ENCODE data around the gene ITGAX.
"Not testable (repeated sequence)": the region's sequence is repeated elsewhere in the genome, so short reads cannot be mapped to it uniquely, and the experiment has no call there.

The ITGAX gene

DNA sequence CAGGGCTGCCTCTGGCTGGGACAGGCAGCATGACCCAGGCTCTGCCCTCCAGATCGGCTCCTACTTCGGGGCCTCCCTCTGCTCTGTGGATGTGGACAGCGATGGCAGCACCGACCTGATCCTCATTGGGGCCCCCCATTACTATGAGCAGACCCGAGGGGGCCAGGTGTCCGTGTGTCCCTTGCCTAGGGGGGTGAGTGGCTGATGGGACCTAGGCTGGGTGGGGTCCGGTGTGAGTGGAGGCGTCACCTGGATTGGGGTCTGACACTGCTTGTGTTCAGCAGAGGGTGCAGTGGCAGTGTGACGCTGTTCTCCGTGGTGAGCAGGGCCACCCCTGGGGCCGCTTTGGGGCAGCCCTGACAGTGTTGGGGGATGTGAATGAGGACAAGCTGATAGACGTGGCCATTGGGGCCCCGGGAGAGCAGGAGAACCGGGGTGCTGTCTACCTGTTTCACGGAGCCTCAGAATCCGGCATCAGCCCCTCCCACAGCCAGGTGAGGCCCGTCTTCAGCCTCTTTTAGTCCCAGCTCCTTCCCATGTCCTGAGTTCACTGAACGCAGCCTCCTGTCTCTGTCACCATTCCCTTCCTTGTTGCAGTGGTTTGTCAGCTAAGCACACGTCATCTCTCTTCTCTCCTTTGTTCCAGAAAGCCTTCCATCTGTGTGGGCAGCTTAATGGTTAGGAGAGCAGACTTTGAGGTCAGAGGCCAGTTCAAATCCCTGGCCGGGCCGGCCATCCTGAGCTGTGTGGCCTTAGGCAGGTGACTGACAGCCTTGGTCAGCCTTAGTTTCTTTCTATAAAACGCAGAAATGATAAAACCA, 56.3 kb downstream of the ITGAX start:
- no peak for DNase-seq (ENCODE audit: low read depth)
- TF ChIP-seq, protein P1, sequence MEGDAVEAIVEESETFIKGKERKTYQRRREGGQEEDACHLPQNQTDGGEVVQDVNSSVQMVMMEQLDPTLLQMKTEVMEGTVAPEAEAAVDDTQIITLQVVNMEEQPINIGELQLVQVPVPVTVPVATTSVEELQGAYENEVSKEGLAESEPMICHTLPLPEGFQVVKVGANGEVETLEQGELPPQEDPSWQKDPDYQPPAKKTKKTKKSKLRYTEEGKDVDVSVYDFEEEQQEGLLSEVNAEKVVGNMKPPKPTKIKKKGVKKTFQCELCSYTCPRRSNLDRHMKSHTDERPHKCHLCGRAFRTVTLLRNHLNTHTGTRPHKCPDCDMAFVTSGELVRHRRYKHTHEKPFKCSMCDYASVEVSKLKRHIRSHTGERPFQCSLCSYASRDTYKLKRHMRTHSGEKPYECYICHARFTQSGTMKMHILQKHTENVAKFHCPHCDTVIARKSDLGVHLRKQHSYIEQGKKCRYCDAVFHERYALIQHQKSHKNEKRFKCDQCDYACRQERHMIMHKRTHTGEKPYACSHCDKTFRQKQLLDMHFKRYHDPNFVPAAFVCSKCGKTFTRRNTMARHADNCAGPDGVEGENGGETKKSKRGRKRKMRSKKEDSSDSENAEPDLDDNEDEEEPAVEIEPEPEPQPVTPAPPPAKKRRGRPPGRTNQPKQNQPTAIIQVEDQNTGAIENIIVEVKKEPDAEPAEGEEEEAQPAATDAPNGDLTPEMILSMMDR (conservative IDR thresholded peaks at IDR 0.05; ENCODE audit: low read length) = no peak
- H3K4me3 ChIP-seq (ENCODE audit: low read length) = no peak overlapping the region

DNA sequence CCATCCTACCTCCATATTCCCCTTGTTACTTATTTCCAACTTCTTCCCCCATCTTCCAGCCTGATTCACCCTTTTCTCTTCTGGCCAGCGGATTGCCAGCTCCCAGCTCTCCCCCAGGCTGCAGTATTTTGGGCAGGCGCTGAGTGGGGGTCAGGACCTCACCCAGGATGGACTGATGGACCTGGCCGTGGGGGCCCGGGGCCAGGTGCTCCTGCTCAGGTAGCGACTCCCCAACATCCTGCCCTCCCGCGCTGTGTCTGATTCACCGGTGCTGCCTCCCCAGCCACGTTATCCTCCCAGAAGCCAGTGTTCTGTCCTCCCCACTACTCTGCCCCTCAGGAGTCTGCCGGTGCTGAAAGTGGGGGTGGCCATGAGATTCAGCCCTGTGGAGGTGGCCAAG, 57.8 kb downstream of the ITGAX start:
- no peak for DNase-seq (ENCODE audit: low read depth)
- TF ChIP-seq, protein P1 (conservative IDR thresholded peaks at IDR 0.05; ENCODE audit: low read length) = no peak
- H3K4me3 ChIP-seq (ENCODE audit: low read length) = no peak overlapping the region

DNA sequence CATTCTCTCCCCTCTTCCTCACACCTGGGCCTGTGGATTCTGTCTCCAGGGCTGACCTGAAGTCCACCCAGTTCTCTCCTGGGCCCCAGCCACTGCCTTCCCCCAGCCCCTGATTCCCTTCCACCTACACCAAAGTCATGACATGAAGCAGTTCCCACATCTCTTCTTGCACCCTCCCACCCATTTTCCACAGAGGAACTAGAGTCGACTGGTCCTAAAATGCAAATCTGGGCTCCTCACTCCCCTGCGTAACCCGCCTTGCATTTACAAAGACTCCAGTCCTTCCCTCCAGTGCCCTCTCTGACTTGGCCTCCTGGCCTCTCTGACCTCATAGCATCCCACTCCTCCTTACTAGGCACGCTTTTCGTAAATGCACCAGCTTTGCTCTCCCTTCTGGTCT, 58.4 kb downstream of the ITGAX start:
- TF ChIP-seq, protein P1 (conservative IDR thresholded peaks at IDR 0.05; ENCODE audit: low read length) = no peak
- no peak for DNase-seq (ENCODE audit: low read depth)
- no peak overlapping the region for H3K4me3 ChIP-seq (ENCODE audit: low read length)

DNA sequence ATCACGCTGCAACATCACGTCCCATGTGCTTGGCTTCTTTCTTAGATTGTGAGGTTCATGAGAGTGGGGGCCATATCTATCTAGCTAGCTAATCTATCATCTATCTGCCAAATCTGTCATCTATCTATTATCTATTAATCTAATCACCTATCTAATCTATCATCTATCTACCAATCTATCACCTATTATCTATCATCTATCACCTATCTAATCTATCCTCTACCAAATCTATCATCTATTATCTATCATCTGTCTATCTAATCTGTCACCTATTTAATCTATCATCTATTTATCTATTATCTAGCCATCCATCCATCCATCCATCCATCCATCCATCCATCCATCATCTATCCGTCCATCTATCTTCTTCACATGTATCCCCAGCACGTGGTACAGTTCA, 59.0 kb downstream of the ITGAX start:
- DNase-seq (ENCODE audit: low read depth) = no peak
- TF ChIP-seq, protein P1 (conservative IDR thresholded peaks at IDR 0.05; ENCODE audit: low read length) = no peak

DNA sequence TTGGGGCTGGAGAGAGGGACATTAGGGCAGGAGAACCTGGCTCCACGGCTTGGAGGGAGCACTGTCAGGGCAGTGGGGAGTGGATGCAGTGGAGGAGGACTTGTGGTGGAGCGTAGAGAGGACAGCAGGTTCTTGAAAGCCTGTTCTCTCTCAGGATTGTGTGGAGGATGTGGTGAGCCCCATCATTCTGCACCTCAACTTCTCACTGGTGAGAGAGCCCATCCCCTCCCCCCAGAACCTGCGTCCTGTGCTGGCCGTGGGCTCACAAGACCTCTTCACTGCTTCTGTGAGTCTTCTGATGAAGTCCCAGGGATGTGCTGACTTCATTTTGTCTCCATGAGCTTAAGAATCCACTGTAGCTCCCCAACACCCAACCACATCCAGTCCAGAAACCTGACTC, 59.7 kb downstream of the ITGAX start:
- TF ChIP-seq, protein P1 (conservative IDR thresholded peaks at IDR 0.05; ENCODE audit: low read length) = no peak
- H3K4me3 ChIP-seq (ENCODE audit: low read length) = no peak overlapping the region
- DNase-seq (ENCODE audit: low read depth) = no peak

More for the DNA sequence above, 59.0 kb downstream of the ITGAX start:
- H3K4me3 ChIP-seq (ENCODE audit: low read length) = no peak overlapping the region

DNA sequence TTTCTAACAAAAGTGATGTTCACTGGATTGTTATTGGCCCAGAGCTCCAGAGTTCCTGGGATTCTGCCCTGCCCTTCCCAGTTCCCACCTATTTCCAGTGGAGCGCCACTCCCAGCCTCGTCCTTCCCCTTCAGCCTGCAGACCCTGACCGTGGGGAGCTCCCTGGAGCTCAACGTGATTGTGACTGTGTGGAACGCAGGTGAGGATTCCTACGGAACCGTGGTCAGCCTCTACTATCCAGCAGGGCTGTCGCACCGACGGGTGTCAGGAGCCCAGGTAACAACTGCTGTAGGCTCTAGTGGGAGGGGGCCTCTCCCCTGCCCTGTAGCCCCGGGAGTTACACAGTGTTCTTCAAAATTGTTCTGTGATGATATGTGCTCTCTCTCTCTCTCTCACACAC, 61.4 kb downstream of the ITGAX start:
- H3K4me3 ChIP-seq (ENCODE audit: low read length) = no peak overlapping the region
- no peak for DNase-seq (ENCODE audit: low read depth)
- TF ChIP-seq, protein P1 (conservative IDR thresholded peaks at IDR 0.05; ENCODE audit: low read length) = no peak

DNA sequence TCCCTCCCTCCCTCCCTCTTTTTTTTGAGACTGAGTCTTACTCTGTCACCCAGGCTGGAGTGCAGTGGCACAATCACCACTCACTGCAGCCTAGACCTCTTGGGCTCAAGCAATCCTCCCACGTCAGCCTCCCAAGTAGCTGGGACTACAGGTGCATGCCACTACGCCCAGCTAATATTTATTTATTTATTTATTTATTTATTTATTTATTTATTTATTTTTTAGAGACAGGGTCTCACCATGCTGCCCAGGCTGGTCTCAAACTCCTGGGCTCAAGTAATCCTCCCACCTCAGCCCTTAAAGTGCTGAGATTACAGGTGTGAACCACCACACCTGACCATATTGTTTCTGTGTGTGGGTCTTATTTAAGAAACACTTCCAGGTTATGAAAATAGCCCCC, 62.1 kb downstream of the ITGAX start:
- not testable (repeated sequence) for DNase-seq (ENCODE audit: low read depth); H3K4me3 ChIP-seq (ENCODE audit: low read length)

All from AG10803 (cell line).